Ovary (tissue), 9 donors: ENCODE data around the gene CEP85L. TPM values are rescaled to one million over a fixed set of nuclear protein-coding genes. Genes with fewer than 3 reads are reported as not detected.

Source experiments
- DNase-seq, 5 donors: peaks; one replicate each; pipeline ENCODE4 v3.0.0-alpha.2; 2019 to 2020
- H3K27ac ChIP-seq, 2 donors: fragments of 200-600 bp; one replicate each; pipeline versions ENCODE4 v1.5.1 to v1.8.0; 2019 to 2022
- H3K27me3 ChIP-seq: fragments of 200-600 bp; one replicate; pipeline ENCODE4 v1.8.0; 2022
- H3K36me3 ChIP-seq: fragments of 200-600 bp; sonication (generic); one replicate; pipeline ENCODE4 v1.5.1; 2019
- H3K4me1 ChIP-seq: one replicate; pipeline ENCODE4 v1.8.1; 2013; ENCODE audit warnings: mild to moderate bottlenecking, moderate library complexity; ENCODE audit not compliant: insufficient read depth
- H3K4me3 ChIP-seq: fragments of 200-600 bp; sonication (generic); one replicate; pipeline ENCODE4 v1.5.1; 2017
- H3K9me3 ChIP-seq, 2 donors: fragments of 200-600 bp in 1 of 2; sonication (generic) in 1 of 2; one replicate each; pipeline versions ENCODE4 v1.5.1 to v1.8.1; 2013 to 2019; ENCODE audit warnings: mild to moderate bottlenecking in 1 of 2, moderate library complexity in 1 of 2
- EP300 ChIP-seq: sonication (generic); formaldehyde crosslinking; IDR thresholded peaks from one replicate; pipeline ENCODE4 v1.6.1; 2017; ENCODE audit warnings: antibody characterized with exemption
- POLR2A ChIP-seq: fragments of 450-650 bp; IDR thresholded peaks from one replicate; pipeline ENCODE4 v1.6.1; 2017; ENCODE audit warnings: antibody characterized with exemption, mild to moderate bottlenecking, moderate library complexity
- WGBS, 3 donors: extraction: QIAGEN DNeasy Blood & Tissue Kit in 1 of 3; methylation state at CpG; one replicate each; pipeline versions ENCODE4 v1.1.5 to v1.1.7; 2013 to 2017; 5-methylcytosine and 5-hydroxymethylcytosine counted together
- intact Hi-C, 4 donors: fragments of 100-400 bp; cut with DNase I; formaldehyde crosslinking; loops; one replicate each; pipeline versions ENCODE4 v1.11.0 to v1.15.1; 2022 to 2023
- polyA plus RNA-seq, 2 donors: library from polyadenylated mRNA; stranded (reverse); fragments of 200-250 nt in 1 of 2; fragments of 350-450 nt in 1 of 2; fragmentation: Illumina TruSeq in 1 of 2; extraction: RNeasy Lipid Tissue Mini Kit (QIAGEN cat#74804) in 1 of 2; gene quantifications; one replicate each; pipeline ENCODE4 v1.2.3, GENCODE V29; 2013 to 2014
- total RNA-seq, 7 donors: library from RNA; depleted of rRNA in 2 of 7; stranded (reverse); fragments of >200 nt in 2 of 7; fragmentation: NEBNext Ultra II Directional in 3 of 7; extraction: Animal tissue kit (Norgen Biotek cat#: 25700) in 3 of 7; gene quantifications; one replicate each; pipeline versions ENCODE4 v1.1.0 to v1.2.4, GENCODE V29; 2016 to 2023
- TF ChIP-seq, protein P1 (sequence below), 3 donors: fragments of 450-650 bp in 2 of 3; fragments of 200-600 bp in 1 of 3; IDR thresholded peaks; one replicate each; pipeline versions ENCODE4 v1.5.1 to v1.8.0; 2016 to 2022; ENCODE audit warnings: antibody characterized with exemption in 3 of 3, mild to moderate bottlenecking in 1 of 3
- donor health status: DM: no; HTN: no; CAD: no; lungs with moderate emphysema.
- donor health status: DM: no; HTN: no; CAD: no.
- donor health status: Bipolar disorder and iron deficiency.
- donor health status: DM: yes; HTN: yes; CAD: no.
- donor health status: DM: no; HTN: no; CAD: no.
- donor health status: DM: yes; HTN: yes; CAD: no.

The CEP85L gene
- total and polyA plus RNA-seq, 9 donors: 4.0 to 33.4 (median 24.3) TPM

DNA sequence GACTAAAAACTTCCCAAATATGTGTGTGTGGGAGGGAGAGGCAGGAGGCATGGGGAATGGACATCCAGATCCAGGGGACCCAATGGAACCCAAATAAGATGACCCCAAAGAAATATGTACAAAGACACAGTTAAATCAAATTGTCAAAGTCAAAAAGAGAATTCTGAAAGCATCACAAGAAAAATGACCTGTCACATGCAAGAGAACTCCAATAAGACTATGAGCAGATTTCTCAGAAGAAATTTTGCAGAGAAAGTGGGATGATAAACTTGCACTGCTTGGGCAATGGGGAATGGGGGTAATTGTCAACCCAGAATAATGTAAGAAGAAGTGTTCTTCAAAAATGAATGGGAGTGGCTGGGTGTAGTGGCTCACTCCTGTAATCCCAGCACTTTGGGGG, 162.8 kb downstream of the CEP85L start:
- Histone ChIP-seq H3K9me3 (peaks cover 0 to 10% of the 10 kb centered on the region in 2 donors), H3K27ac (no peak overlapping the region), H3K4me3 (no peak overlapping the region), H3K36me3 (no peaks in the 10 kb centered on the region), H3K4me1 (no peaks in the 10 kb centered on the region), H3K27me3 (no peaks in the 10 kb centered on the region)
- intact Hi-C loops: no loop called here
- TF ChIP-seq, protein P1, sequence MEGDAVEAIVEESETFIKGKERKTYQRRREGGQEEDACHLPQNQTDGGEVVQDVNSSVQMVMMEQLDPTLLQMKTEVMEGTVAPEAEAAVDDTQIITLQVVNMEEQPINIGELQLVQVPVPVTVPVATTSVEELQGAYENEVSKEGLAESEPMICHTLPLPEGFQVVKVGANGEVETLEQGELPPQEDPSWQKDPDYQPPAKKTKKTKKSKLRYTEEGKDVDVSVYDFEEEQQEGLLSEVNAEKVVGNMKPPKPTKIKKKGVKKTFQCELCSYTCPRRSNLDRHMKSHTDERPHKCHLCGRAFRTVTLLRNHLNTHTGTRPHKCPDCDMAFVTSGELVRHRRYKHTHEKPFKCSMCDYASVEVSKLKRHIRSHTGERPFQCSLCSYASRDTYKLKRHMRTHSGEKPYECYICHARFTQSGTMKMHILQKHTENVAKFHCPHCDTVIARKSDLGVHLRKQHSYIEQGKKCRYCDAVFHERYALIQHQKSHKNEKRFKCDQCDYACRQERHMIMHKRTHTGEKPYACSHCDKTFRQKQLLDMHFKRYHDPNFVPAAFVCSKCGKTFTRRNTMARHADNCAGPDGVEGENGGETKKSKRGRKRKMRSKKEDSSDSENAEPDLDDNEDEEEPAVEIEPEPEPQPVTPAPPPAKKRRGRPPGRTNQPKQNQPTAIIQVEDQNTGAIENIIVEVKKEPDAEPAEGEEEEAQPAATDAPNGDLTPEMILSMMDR (IDR thresholded peaks at IDR 0.05): no peak
- TF ChIP-seq EP300 (no peak), POLR2A (no peak)
- no peak for DNase-seq

GRCh38 chr6:118485601-118486550, 165.5 kb downstream of the CEP85L start:
- 92 to 97% (median 96%) methylated on average over 2 of the region's 2 CpGs for WGBS, 3 donors
- Histone ChIP-seq H3K36me3 (no peaks in the 10 kb centered on the region), H3K27ac (no peak overlapping the region), H3K27me3 (no peaks in the 10 kb centered on the region), H3K4me1 (no peaks in the 10 kb centered on the region), H3K4me3 (no peak overlapping the region), H3K9me3 (peaks cover 0 to 10% of the 10 kb centered on the region in 2 donors)
- no peak for TF ChIP-seq POLR2A
- no peak for TF ChIP-seq EP300
- TF ChIP-seq, protein P1 (IDR thresholded peaks at IDR 0.05): no peak
- intact Hi-C loops: no loop called here
- no peak for DNase-seq

GRCh38 chr6:118476551-118476950, 174.8 kb downstream of the CEP85L start:
- 66 to 71% (median 69%) methylated on average over 3 of the region's 3 CpGs for WGBS, 3 donors
- DNase-seq: no peak
- Histone ChIP-seq H3K4me3 (no peak overlapping the region), H3K27me3 (no peaks in the 10 kb centered on the region), H3K27ac (no peak overlapping the region), H3K36me3 (no peaks in the 10 kb centered on the region), H3K4me1 (no peaks in the 10 kb centered on the region), H3K9me3 (no peaks in the 10 kb centered on the region)
- intact Hi-C loops: no loop called here
- TF ChIP-seq, protein P1 (IDR thresholded peaks at IDR 0.05): no peak
- no peak for TF ChIP-seq EP300

- intact Hi-C loops: no loop called here
- no peak for TF ChIP-seq EP300
- TF ChIP-seq, protein P1 (IDR thresholded peaks at IDR 0.05): no peak
- no peak for TF ChIP-seq POLR2A
- DNase-seq: no peak
- H3K4me1 ChIP-seq: no peaks in the 10 kb centered on the region
- H3K9me3 ChIP-seq: no peaks in the 10 kb centered on the region
- H3K36me3 ChIP-seq: no peaks in the 10 kb centered on the region
- no peaks in the 10 kb centered on the region for H3K27me3 ChIP-seq
- no peak overlapping the region for H3K4me3 ChIP-seq
- no peak overlapping the region for H3K27ac ChIP-seq
These were observed 178.1 kb downstream of the CEP85L start for GRCh38 chr6:118473266-118473665.
